GM18502 (cell line): Measurements from ENCODE around the gene PITPNC1.
A peak's percentile ranks its signal among the peaks of the same experiment; 100 is the strongest.
"Not testable (repeated sequence)": the region's sequence is repeated elsewhere in the genome, so short reads cannot be mapped to it uniquely, and the experiment has no call there.

Experiments used
- ATAC-seq: cut with Tn5 transposase; IDR thresholded peaks from one replicate; pipeline ENCODE4 v1.9.1; 2021; ENCODE audit warnings: mild to moderate bottlenecking; ENCODE audit not compliant: unreplicated experiment, poor library complexity

Gene PITPNC1

GRCh38 chr17:67366193-67367157 is 10.6 kb upstream of the PITPNC1 start, which contains the start of gene PSMD12:
PSMD12 (minus strand) TSS chr17:67366577; CDS start chr17:67366519, 58 bp downstream.
- ATAC-seq = peak; percentile 84

DNA sequence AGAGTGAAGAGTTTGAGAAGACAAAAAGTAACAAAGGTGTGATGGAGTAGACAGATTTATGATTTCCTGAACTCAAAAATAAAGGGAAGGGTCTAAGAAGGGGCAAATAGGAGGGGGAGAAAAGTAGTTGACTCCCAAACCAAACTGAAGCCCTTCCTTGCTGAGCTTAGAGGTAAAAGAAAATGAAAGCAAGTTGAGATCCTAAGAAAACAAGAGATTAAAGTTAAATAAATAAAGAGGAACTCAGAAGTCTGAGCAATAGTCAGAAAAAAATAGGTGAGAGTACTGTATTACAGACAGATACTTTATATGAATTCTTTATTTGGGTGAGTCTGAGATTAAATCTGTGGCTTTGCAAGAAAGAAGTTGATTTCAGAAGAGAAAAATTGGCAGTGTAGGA is 7.4 kb upstream of the PITPNC1 start:
- ATAC-seq = no peak

DNA sequence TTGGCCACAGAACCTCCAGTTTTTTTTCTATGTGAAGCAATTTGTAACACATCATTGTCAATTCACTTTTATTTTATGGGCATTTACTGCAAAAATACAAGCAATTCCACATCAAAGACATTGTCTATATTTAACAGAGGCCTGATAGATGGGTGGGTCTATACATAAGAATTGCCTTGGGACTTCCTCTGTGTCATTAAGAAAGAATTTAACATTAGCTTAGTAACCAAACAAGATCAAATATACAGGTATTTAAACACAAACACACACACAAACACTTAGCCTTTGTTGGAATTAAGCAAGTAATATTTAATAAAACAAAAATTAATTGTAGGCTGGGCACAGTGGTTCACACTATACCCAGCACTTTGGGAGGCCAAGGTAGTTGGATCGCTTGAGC is 4.3 kb upstream of the PITPNC1 start:
- no peak for ATAC-seq

GRCh38 chr17:67374329-67375053 is 2.6 kb upstream of the PITPNC1 start:
- no peak for ATAC-seq

GRCh38 chr17:67375054-67375427 is 2.0 kb upstream of the PITPNC1 start:
- ATAC-seq = no peak

DNA sequence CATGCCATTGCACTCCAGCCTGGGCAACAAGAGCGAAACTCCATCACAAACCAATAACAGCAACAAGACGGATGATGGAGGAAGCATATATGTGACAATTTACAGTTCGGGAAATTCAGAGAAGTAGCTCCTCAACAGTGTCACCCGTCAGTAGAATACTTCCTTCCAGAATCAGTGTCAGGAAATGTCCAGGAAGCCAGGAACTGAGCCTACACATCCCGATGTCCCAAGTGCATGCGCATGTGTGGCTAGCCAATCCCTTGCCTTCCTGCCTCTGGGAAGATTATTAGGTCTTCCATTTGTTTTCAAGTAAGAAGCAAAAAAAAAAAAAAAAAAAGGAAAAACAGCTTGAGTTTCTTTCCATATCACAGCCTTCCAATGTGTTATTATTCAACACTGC is 1.4 kb upstream of the PITPNC1 start:
- ATAC-seq = no peak

GRCh38 chr17:67376415-67376736 is 705 bp upstream of the PITPNC1 start:
- ATAC-seq = no peak

DNA sequence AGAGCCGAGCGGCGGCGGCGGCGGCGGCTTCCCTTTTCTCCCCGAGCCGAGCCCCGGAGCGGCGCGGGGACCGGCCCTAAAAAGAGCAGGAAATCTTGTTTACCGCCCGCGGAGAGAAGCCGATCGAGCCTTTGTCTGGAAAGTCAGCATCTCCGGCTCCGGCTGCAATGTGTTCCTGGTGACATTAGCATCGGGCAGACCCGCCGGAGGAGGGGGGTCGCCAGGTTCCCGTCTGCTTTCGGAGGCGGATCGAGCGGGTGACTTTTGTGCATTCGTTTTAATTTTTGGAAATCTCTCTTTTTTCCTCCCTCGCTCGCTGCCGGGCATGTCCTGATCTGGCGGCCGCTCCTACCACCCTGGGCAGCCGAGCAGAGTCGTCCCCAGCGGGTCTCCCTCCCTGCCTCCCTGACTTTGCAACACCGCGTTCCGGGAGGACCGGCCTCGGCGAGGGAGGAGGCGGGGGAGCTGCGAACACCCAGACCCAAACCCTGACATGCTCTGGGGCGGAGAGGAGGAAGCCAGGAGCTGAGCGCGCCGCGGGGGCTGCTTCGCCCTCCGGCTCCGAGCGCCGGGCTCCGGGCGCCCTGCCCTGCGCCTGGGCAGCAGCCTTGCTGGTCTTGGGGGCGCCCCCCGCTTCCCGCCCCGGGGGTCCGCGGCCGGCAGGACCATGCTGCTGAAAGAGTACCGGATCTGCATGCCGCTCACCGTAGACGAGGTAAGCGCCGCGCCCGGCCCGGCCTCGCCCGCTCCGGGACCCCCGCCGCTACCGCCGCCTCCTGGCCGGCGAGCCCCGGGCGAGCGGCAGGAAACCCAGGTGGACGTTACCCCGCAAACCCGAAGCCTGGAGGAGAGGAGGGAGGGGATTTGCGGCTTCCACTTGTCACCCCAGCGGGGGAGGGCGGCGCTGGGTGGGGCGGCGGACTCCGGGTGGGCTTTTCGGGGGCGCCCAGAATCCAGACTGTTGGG is 690 bp downstream of the PITPNC1 start:
- peak; percentile 19 for ATAC-seq

- ATAC-seq = peak; percentile 39
Measured at GRCh38 chr17:67378454-67379250, 1.6 kb downstream of the PITPNC1 start.

DNA sequence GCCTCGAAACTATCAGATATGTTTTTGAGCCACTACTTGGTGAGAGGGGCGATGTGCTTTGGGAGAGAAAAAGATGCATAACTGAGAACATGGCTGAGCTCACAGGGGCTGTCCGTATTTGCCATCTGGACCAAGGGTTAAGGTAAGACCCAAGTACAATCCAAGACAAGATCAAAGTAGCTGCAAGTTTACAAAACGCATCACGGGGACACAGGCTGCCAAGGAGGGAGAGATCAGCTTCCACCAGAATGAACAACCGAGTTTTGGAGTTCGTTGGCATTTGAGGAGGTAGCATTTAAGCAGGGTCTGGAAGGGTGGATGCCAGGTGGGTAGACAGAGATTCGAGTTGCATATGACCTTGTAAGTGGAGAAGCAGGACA is 2.2 kb downstream of the PITPNC1 start:
- no peak for ATAC-seq

- no peak for ATAC-seq
Measured at GRCh38 chr17:67381929-67382257, 4.8 kb downstream of the PITPNC1 start.

- ATAC-seq = no peak
Measured at GRCh38 chr17:67385122-67385988, 8.3 kb downstream of the PITPNC1 start.

- no peak for ATAC-seq
Measured at GRCh38 chr17:67386965-67387551, 10.0 kb downstream of the PITPNC1 start.

DNA sequence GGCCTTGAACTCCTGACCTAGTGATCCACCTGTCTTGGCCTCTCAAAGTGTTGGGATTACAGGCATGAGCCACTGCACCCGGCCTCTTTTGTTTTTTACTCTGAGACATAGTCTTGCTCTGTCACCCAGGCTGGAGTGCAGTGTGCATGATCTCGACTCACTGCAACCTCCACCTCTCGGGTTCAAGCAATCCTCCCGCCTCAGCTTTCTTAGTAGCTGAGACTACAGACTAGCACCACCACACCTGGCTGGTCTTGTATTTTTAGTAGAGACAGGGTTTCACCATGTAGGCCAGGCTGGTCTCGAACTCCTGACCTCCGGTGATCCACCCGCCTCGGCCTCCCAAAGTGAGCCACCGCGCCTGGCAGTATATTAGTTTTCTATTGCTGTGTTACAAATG is 11.5 kb downstream of the PITPNC1 start:
- not testable (repeated sequence) for ATAC-seq

- ATAC-seq = no peak
Measured at GRCh38 chr17:67388986-67389385, 11.9 kb downstream of the PITPNC1 start.

DNA sequence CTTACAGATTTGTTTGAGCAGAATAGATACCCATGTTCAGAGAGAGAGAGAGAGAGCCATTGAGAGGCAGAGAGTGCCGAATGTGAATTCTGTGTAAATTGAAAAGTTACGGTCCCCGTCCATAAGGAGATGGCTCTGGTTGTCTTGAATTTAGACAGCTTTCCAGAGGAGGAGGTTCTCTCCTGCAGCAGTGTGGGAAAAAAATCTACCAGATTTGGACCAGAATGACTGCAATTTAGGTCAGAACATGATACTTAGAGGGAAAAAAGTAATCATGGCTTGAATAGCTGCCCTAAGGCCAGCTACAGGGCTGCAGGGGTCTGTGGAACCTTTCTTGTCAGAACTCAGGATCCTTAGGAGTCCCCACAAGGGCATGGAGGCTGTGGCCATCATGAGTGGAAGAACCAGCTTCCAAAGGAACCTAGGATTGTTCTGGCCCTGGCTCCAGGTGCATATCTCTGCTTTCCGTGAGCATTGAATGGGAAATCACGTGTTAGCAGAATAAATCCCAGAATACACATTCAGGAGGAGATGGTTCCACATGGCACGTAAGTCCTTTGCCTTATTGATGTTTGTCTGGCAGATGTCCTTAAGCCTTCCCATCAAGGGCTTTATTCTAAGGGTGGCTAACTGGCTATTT is 13.0 kb downstream of the PITPNC1 start:
- ATAC-seq = no peak

GRCh38 chr17:67390646-67391361 is 13.7 kb downstream of the PITPNC1 start:
- ATAC-seq = peak; percentile 94
